ENCODE data around the gene LYSET. TPM values are rescaled to one million over a fixed set of nuclear protein-coding genes. Genes with fewer than 3 reads are reported as not detected.
"Not testable (repeated sequence)": the region's sequence is repeated elsewhere in the genome, so short reads cannot be mapped to it uniquely, and the experiment has no call there.

LYSET gene
- total and polyA plus RNA-seq, 2 donors (not counting 1 experiment from before 2014, with no cell fraction given), result 11.6 TPM

- no peak overlapping the region for H3K4me3 ChIP-seq (replicated peaks in 1 of 4; ENCODE audit: control extremely low read depth in 1 of 4, insufficient read depth in 1 of 4, low read depth in 3 of 4, low read length in 4 of 4)
- H3K9ac ChIP-seq (ENCODE audit: insufficient read depth, low read length), result no peak overlapping the region
- H4K20me1 ChIP-seq (ENCODE audit: control insufficient read depth, extremely low read depth, insufficient read depth, low read length), result no peaks in the 10 kb centered on the region
- H3K4me2 ChIP-seq (ENCODE audit: extremely low read depth, insufficient read depth, low read length), result no peak overlapping the region
- H3K4me1 ChIP-seq (ENCODE audit: control insufficient read depth, extremely low read depth, insufficient read depth, low read length), result no peaks in the 10 kb centered on the region
- no peaks in the 10 kb centered on the region for H3K9me3 ChIP-seq (ENCODE audit: control insufficient read depth, insufficient read depth, low read depth, low read length)
- TF ChIP-seq EZH2 (IDR thresholded peaks at IDR 0.05; ENCODE audit: low read length, missing control alignments), result no peak
- no peak for TF ChIP-seq CTCF (conservative IDR thresholded peaks at IDR 0.05 in 1 of 2, IDR thresholded peaks at IDR 0.05 in 1 of 2; ENCODE audit: low read depth in 1 of 2, low read length in 2 of 2)
- no peak overlapping the region for H3K27ac ChIP-seq (ENCODE audit: insufficient read depth, low read length)
- no peak overlapping the region for H2AFZ ChIP-seq (ENCODE audit: low read length)
- no peaks in the 10 kb centered on the region for H3K27me3 ChIP-seq (ENCODE audit: control insufficient read depth, insufficient read depth, low read length)
- DNase-seq (ENCODE audit: low read depth in 2 of 2), result no peak
- no peaks in the 10 kb centered on the region for H3K79me2 ChIP-seq (ENCODE audit: control insufficient read depth, insufficient read depth, low read length)
- no peaks in the 10 kb centered on the region for H3K36me3 ChIP-seq (ENCODE audit: control insufficient read depth, insufficient read depth, low read length)
Observed at GRCh38 chr14:93155667-93156066, 29.4 kb upstream of the LYSET start.

- Histone ChIP-seq H3K79me2 (ENCODE audit: control insufficient read depth, insufficient read depth, low read length) (no peaks in the 10 kb centered on the region), H3K9me3 (ENCODE audit: control insufficient read depth, insufficient read depth, low read depth, low read length) (no peaks in the 10 kb centered on the region), H3K4me1 (ENCODE audit: control insufficient read depth, extremely low read depth, insufficient read depth, low read length) (no peaks in the 10 kb centered on the region), H3K9ac (ENCODE audit: insufficient read depth, low read length) (no peak overlapping the region), H3K4me3 (replicated peaks in 1 of 4; ENCODE audit: control extremely low read depth in 1 of 4, insufficient read depth in 1 of 4, low read depth in 3 of 4, low read length in 4 of 4) (no peak overlapping the region), H4K20me1 (ENCODE audit: control insufficient read depth, extremely low read depth, insufficient read depth, low read length) (no peaks in the 10 kb centered on the region), H3K4me2 (ENCODE audit: extremely low read depth, insufficient read depth, low read length) (no peak overlapping the region), H3K36me3 (ENCODE audit: control insufficient read depth, insufficient read depth, low read length) (no peaks in the 10 kb centered on the region), H2AFZ (ENCODE audit: low read length) (no peak overlapping the region), H3K27ac (ENCODE audit: insufficient read depth, low read length) (no peak overlapping the region), H3K27me3 (ENCODE audit: control insufficient read depth, insufficient read depth, low read length) (no peaks in the 10 kb centered on the region)
- TF ChIP-seq CTCF (conservative IDR thresholded peaks at IDR 0.05 in 1 of 2, IDR thresholded peaks at IDR 0.05 in 1 of 2; ENCODE audit: low read depth in 1 of 2, low read length in 2 of 2), result no peak
- TF ChIP-seq EZH2 (IDR thresholded peaks at IDR 0.05; ENCODE audit: low read length, missing control alignments), result no peak
- no peak for DNase-seq (ENCODE audit: low read depth in 2 of 2)
Observed at GRCh38 chr14:93156693-93157369, 28.3 kb upstream of the LYSET start.

- H3K9ac ChIP-seq (ENCODE audit: insufficient read depth, low read length); H3K79me2 ChIP-seq (ENCODE audit: control insufficient read depth, insufficient read depth, low read length); H3K4me3 ChIP-seq (replicated peaks in 1 of 4; ENCODE audit: control extremely low read depth in 1 of 4, insufficient read depth in 1 of 4, low read depth in 3 of 4, low read length in 4 of 4); DNase-seq (ENCODE audit: low read depth in 2 of 2); H3K4me2 ChIP-seq (ENCODE audit: extremely low read depth, insufficient read depth, low read length); H3K27me3 ChIP-seq (ENCODE audit: control insufficient read depth, insufficient read depth, low read length); H2AFZ ChIP-seq (ENCODE audit: low read length); H3K27ac ChIP-seq (ENCODE audit: insufficient read depth, low read length); H3K36me3 ChIP-seq (ENCODE audit: control insufficient read depth, insufficient read depth, low read length); H3K9me3 ChIP-seq (ENCODE audit: control insufficient read depth, insufficient read depth, low read depth, low read length); H4K20me1 ChIP-seq (ENCODE audit: control insufficient read depth, extremely low read depth, insufficient read depth, low read length); H3K4me1 ChIP-seq (ENCODE audit: control insufficient read depth, extremely low read depth, insufficient read depth, low read length): not testable (repeated sequence)
Observed at GRCh38 chr14:93158349-93158748, 26.8 kb upstream of the LYSET start.

- not testable (repeated sequence) for H3K4me3 ChIP-seq (replicated peaks in 1 of 4; ENCODE audit: control extremely low read depth in 1 of 4, insufficient read depth in 1 of 4, low read depth in 3 of 4, low read length in 4 of 4); H3K9ac ChIP-seq (ENCODE audit: insufficient read depth, low read length); H3K36me3 ChIP-seq (ENCODE audit: control insufficient read depth, insufficient read depth, low read length); H2AFZ ChIP-seq (ENCODE audit: low read length); H3K27me3 ChIP-seq (ENCODE audit: control insufficient read depth, insufficient read depth, low read length); H3K4me1 ChIP-seq (ENCODE audit: control insufficient read depth, extremely low read depth, insufficient read depth, low read length); H3K79me2 ChIP-seq (ENCODE audit: control insufficient read depth, insufficient read depth, low read length); DNase-seq (ENCODE audit: low read depth in 2 of 2); H3K27ac ChIP-seq (ENCODE audit: insufficient read depth, low read length); H3K9me3 ChIP-seq (ENCODE audit: control insufficient read depth, insufficient read depth, low read depth, low read length); H4K20me1 ChIP-seq (ENCODE audit: control insufficient read depth, extremely low read depth, insufficient read depth, low read length); H3K4me2 ChIP-seq (ENCODE audit: extremely low read depth, insufficient read depth, low read length)
Observed at GRCh38 chr14:93159625-93160352, 25.3 kb upstream of the LYSET start.
